DOHH2 (cell line): ENCODE results near the gene TFCP2.

Experiments used
- H3F3A ChIP-seq: fragments of 200-600 bp; sonication (generic), shearing (Covaris generic); 2 replicates; pipeline ENCODE4 v1.6.0; 2016; ENCODE audit warnings: antibody characterized with exemption, mild to moderate bottlenecking; ENCODE audit not compliant: control insufficient read depth, insufficient read depth
- H3K27ac ChIP-seq: fragments of 200-600 bp; sonication (generic); 2 replicates; pipeline ENCODE4 v1.5.1; 2014; ENCODE audit warnings: low read depth, mild to moderate bottlenecking, low read length, moderate library complexity
- H3K27me3 ChIP-seq: fragments of 200-600 bp; sonication (generic); 2 replicates; pipeline ENCODE4 v1.6.1; 2014; ENCODE audit warnings: mild to moderate bottlenecking, low read length, mixed read lengths; ENCODE audit not compliant: control insufficient read depth
- H3K36me3 ChIP-seq: fragments of 200-600 bp; sonication (generic); 2 replicates; pipeline ENCODE4 v1.6.1; 2014; ENCODE audit warnings: mild to moderate bottlenecking, low read length, moderate library complexity, mixed read lengths; ENCODE audit not compliant: control insufficient read depth
- H3K4me1 ChIP-seq: fragments of 200-600 bp; sonication (generic); 2 replicates; pipeline ENCODE4 v1.6.1; 2014; ENCODE audit warnings: mild to moderate bottlenecking, low read length, mixed read lengths; ENCODE audit not compliant: control insufficient read depth
- H3K4me2 ChIP-seq: fragments of 200-600 bp; sonication (generic); 2 replicates; pipeline ENCODE4 v1.6.0; 2014; ENCODE audit warnings: mild to moderate bottlenecking, low read length, moderate library complexity
- H3K4me3 ChIP-seq: fragments of 200-600 bp; sonication (generic); 2 replicates; pipeline ENCODE4 v1.5.1; 2014; ENCODE audit warnings: mild to moderate bottlenecking, low read length, mixed read lengths
- H3K79me2 ChIP-seq: fragments of 200-600 bp; sonication (generic); 2 replicates; pipeline ENCODE4 v1.6.1; 2014; ENCODE audit warnings: mild to moderate bottlenecking, low read length, mixed read lengths; ENCODE audit not compliant: control insufficient read depth
- H3K9me2 ChIP-seq: fragments of 200-600 bp; sonication (generic); replicated peaks from 2 replicates; pipeline ENCODE4 v1.6.1; 2014; ENCODE audit warnings: mild to moderate bottlenecking, low read length, mixed read lengths; ENCODE audit not compliant: control insufficient read depth
- H3K9me3 ChIP-seq: fragments of 200-600 bp; sonication (generic); 2 replicates; pipeline ENCODE4 v1.6.1; 2014; ENCODE audit warnings: antibody characterized with exemption, low read length, mixed read lengths; ENCODE audit not compliant: control insufficient read depth, insufficient read depth
- H4K20me1 ChIP-seq: fragments of 200-600 bp; sonication (generic); 2 replicates; pipeline ENCODE4 v1.6.0; 2014; ENCODE audit warnings: low read depth, mild to moderate bottlenecking, antibody characterized with exemption, low read length, moderate library complexity; ENCODE audit not compliant: control insufficient read depth, insufficient read depth
- EZH2phosphoT487 ChIP-seq: fragments of 200-600 bp; sonication (generic); IDR thresholded peaks from 2 replicates; pipeline ENCODE4 v1.6.1; 2017; ENCODE audit warnings: borderline replicate concordance, mild to moderate bottlenecking, antibody characterized with exemption, low read length, moderate library complexity, mixed read lengths
- TF ChIP-seq, protein P1 (sequence below): fragments of 200-600 bp; sonication (generic); IDR thresholded peaks from one replicate; pipeline ENCODE4 v1.5.1; 2014; ENCODE audit warnings: antibody characterized with exemption, mild to moderate bottlenecking, low read depth, low read length; ENCODE audit not compliant: poor library complexity, severe bottlenecking

Gene TFCP2

GRCh38 chr12:51205350-51205749 is 32.4 kb upstream of the TFCP2 start:
- no peaks in the 10 kb centered on the region for H3K79me2 ChIP-seq
- no peaks in the 10 kb centered on the region for H3K36me3 ChIP-seq
- no peaks in the 10 kb centered on the region for H3K9me2 ChIP-seq
- no peak overlapping the region for H3K27ac ChIP-seq
- no peaks in the 10 kb centered on the region for H3K27me3 ChIP-seq
- no peaks in the 10 kb centered on the region for H3K4me1 ChIP-seq
- no peak overlapping the region for H3K4me2 ChIP-seq
- no peaks in the 10 kb centered on the region for H3K9me3 ChIP-seq
- no peak overlapping the region for H3K4me3 ChIP-seq
- no peak for TF ChIP-seq EZH2phosphoT487
- TF ChIP-seq, protein P1, sequence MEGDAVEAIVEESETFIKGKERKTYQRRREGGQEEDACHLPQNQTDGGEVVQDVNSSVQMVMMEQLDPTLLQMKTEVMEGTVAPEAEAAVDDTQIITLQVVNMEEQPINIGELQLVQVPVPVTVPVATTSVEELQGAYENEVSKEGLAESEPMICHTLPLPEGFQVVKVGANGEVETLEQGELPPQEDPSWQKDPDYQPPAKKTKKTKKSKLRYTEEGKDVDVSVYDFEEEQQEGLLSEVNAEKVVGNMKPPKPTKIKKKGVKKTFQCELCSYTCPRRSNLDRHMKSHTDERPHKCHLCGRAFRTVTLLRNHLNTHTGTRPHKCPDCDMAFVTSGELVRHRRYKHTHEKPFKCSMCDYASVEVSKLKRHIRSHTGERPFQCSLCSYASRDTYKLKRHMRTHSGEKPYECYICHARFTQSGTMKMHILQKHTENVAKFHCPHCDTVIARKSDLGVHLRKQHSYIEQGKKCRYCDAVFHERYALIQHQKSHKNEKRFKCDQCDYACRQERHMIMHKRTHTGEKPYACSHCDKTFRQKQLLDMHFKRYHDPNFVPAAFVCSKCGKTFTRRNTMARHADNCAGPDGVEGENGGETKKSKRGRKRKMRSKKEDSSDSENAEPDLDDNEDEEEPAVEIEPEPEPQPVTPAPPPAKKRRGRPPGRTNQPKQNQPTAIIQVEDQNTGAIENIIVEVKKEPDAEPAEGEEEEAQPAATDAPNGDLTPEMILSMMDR: no peak
- H3F3A ChIP-seq: no peaks in the 10 kb centered on the region
- no peaks in the 10 kb centered on the region for H4K20me1 ChIP-seq

- no peak overlapping the region for H3K27ac ChIP-seq
- H3K9me2 ChIP-seq: no peaks in the 10 kb centered on the region
- H3K36me3 ChIP-seq: no peaks in the 10 kb centered on the region
- no peaks in the 10 kb centered on the region for H4K20me1 ChIP-seq
- no peaks in the 10 kb centered on the region for H3F3A ChIP-seq
- no peaks in the 10 kb centered on the region for H3K79me2 ChIP-seq
- H3K4me2 ChIP-seq: no peak overlapping the region
- H3K4me3 ChIP-seq: no peak overlapping the region
- no peaks in the 10 kb centered on the region for H3K27me3 ChIP-seq
- H3K9me3 ChIP-seq: no peaks in the 10 kb centered on the region
- TF ChIP-seq, protein P1: no peak
- no peak for TF ChIP-seq EZH2phosphoT487
- no peaks in the 10 kb centered on the region for H3K4me1 ChIP-seq
Measured at GRCh38 chr12:51202718-51203117, 29.8 kb upstream of the TFCP2 start.

DNA sequence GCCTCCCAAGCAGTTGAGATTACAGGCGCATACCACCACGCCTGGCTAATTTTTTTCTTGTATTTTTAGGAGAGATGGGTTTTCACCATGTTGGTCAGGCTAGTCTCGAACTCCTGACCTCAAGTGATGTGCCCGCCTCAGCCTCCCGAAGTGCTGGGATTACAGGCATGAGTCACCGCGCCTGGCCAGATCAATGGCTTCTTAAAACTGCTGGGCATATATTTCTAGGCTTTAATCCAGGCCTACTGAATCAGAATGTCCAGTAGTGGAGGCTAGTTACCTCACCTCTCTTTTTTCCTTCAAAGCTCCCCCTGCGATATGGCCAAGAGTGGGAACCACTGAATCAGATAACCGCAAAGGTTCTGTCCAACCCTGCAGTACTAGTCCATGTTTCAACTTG is 27.9 kb upstream of the TFCP2 start:
- Histone ChIP-seq H3F3A (no peaks in the 10 kb centered on the region), H3K36me3 (no peaks in the 10 kb centered on the region), H3K9me3 (no peaks in the 10 kb centered on the region), H3K4me3 (no peak overlapping the region), H3K9me2 (no peaks in the 10 kb centered on the region), H3K4me1 (no peaks in the 10 kb centered on the region), H3K27ac (no peak overlapping the region), H4K20me1 (no peaks in the 10 kb centered on the region), H3K79me2 (no peaks in the 10 kb centered on the region), H3K4me2 (no peak overlapping the region), H3K27me3 (no peaks in the 10 kb centered on the region)
- no peak for TF ChIP-seq EZH2phosphoT487
- TF ChIP-seq, protein P1: no peak

DNA sequence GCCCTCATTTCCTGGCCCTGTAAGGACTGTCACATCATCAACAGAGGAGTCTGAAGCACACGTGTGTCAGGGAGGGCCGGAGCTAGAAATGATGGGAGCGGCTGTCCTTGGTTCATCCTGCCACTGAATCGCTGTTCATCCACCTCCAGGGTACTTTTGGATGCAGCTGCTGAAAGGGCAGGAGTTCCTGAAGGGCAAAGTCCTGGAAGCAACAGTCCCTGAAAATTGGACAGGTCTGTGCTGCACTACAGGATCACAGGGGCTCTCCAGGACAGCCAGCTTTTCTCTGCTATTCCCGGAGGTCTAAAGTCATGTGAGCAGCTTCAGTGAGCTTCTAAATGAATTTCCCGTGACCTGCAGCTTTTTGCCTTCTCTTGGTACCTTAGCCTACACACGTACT is 27.2 kb upstream of the TFCP2 start:
- no peaks in the 10 kb centered on the region for H3F3A ChIP-seq
- no peaks in the 10 kb centered on the region for H3K27me3 ChIP-seq
- TF ChIP-seq EZH2phosphoT487: no peak
- TF ChIP-seq, protein P1: no peak
- no peak overlapping the region for H3K4me2 ChIP-seq
- no peaks in the 10 kb centered on the region for H3K4me1 ChIP-seq
- no peak overlapping the region for H3K27ac ChIP-seq
- no peak overlapping the region for H3K4me3 ChIP-seq
- no peaks in the 10 kb centered on the region for H3K36me3 ChIP-seq
- no peaks in the 10 kb centered on the region for H4K20me1 ChIP-seq
- no peaks in the 10 kb centered on the region for H3K9me3 ChIP-seq
- no peaks in the 10 kb centered on the region for H3K9me2 ChIP-seq
- H3K79me2 ChIP-seq: no peaks in the 10 kb centered on the region
